Psoas muscle (tissue), 8 donors: ENCODE results near the gene CTNND2. TPM values are rescaled to one million over a fixed set of nuclear protein-coding genes. Genes with fewer than 3 reads are reported as not detected.

ENCODE experiments used
- ATAC-seq, 4 donors: fragments of 200-7000 bp; cut with Tn5 transposase; one replicate each; pipeline ENCODE4 v1.9.1; 2020; ENCODE audit warnings: moderate library complexity in 3 of 4, mild to moderate bottlenecking in 2 of 4
- DNase-seq, 2 donors: peaks; one replicate each; pipeline ENCODE4 v3.0.0-alpha.2; 2020
- H3K27ac ChIP-seq: fragments of 200-600 bp; one replicate; pipeline ENCODE4 v1.8.0; 2022
- H3K27me3 ChIP-seq, 3 donors: fragments of 200-600 bp in 1 of 3; one replicate each; pipeline versions ENCODE4 v1.6.1 to v1.8.0; 2013 to 2022; ENCODE audit warnings: low read length in 2 of 3, mild to moderate bottlenecking in 2 of 3, moderate library complexity in 1 of 3; ENCODE audit not compliant: insufficient read depth in 3 of 3
- H3K36me3 ChIP-seq, 2 donors: fragments of 200-600 bp in 1 of 2; one replicate each; pipeline versions ENCODE4 v1.6.1 to v1.8.0; 2013 to 2022; ENCODE audit warnings: low read depth in 1 of 2, mild to moderate bottlenecking in 1 of 2, moderate library complexity in 1 of 2; ENCODE audit not compliant: insufficient read depth in 1 of 2
- H3K4me1 ChIP-seq: fragments of 200-600 bp; one replicate; pipeline ENCODE4 v1.8.0; 2022
- H3K4me3 ChIP-seq: fragments of 200-600 bp; one replicate; pipeline ENCODE4 v1.8.0; 2022; ENCODE audit warnings: mild to moderate bottlenecking
- H3K9me3 ChIP-seq: fragments of 200-600 bp; one replicate; pipeline ENCODE4 v1.8.0; 2022
- WGBS, 3 donors: extraction: QIAGEN DNeasy Blood & Tissue Kit; methylation state at CpG; one replicate each; pipeline versions ENCODE4 v1.1.6 to v1.1.7; 2013; 5-methylcytosine and 5-hydroxymethylcytosine counted together
- intact Hi-C, 2 donors: fragments of 100-400 bp; cut with DNase I; formaldehyde crosslinking; loops; one replicate each; pipeline versions ENCODE4 v1.11.0 to v1.14.2; 2022
- polyA plus RNA-seq, 3 donors: library from polyadenylated mRNA; stranded (reverse); fragments of 200-250 nt; gene quantifications; one replicate each; pipeline ENCODE4 v1.2.3, GENCODE V29; 2013
- total RNA-seq, 4 donors: library from RNA; stranded (reverse); fragmentation: NEBNext Ultra II Directional in 2 of 4; extraction: Animal tissue kit (Norgen Biotek cat#: 25700) in 2 of 4; gene quantifications; one replicate each; pipeline versions ENCODE4 v1.2.1 to v1.2.4, GENCODE V29; 2021 to 2023
- TF ChIP-seq, protein P1 (sequence below): fragments of 200-600 bp; IDR thresholded peaks from one replicate; pipeline ENCODE4 v1.8.0; 2022; ENCODE audit warnings: antibody characterized with exemption
- donor health status: healthy with polysubstance abuse.
- donor health status: DM: no; HTN: no; CAD: no; lungs with moderate emphysema.
- donor health status: Bipolar disorder and iron deficiency.
- donor health status: healthy.
- donor health status: DM: yes; HTN: yes; CAD: no.
- donor health status: DM: no; HTN: no; CAD: no.
- donor health status: DM: no; HTN: no; CAD: no.
- donor health status: DM: yes; HTN: yes; CAD: no.

The CTNND2 gene
- total and polyA plus RNA-seq, 7 donors = 0.09 to 0.14 (median 0.13) TPM; not detected in 4

- DNase-seq (no peak), ATAC-seq (no peak)
- TF ChIP-seq, protein P1, sequence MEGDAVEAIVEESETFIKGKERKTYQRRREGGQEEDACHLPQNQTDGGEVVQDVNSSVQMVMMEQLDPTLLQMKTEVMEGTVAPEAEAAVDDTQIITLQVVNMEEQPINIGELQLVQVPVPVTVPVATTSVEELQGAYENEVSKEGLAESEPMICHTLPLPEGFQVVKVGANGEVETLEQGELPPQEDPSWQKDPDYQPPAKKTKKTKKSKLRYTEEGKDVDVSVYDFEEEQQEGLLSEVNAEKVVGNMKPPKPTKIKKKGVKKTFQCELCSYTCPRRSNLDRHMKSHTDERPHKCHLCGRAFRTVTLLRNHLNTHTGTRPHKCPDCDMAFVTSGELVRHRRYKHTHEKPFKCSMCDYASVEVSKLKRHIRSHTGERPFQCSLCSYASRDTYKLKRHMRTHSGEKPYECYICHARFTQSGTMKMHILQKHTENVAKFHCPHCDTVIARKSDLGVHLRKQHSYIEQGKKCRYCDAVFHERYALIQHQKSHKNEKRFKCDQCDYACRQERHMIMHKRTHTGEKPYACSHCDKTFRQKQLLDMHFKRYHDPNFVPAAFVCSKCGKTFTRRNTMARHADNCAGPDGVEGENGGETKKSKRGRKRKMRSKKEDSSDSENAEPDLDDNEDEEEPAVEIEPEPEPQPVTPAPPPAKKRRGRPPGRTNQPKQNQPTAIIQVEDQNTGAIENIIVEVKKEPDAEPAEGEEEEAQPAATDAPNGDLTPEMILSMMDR = no peak
- intact Hi-C loops = no loop called here
- H3K27ac ChIP-seq = no peak overlapping the region
- H3K27me3 ChIP-seq = no peaks in the 10 kb centered on the region
- no peak overlapping the region for H3K4me3 ChIP-seq
- 85 to 90% (median 85%) methylated on average over 3 of the region's 3 CpGs for WGBS, 3 donors
- no peaks in the 10 kb centered on the region for H3K36me3 ChIP-seq
- H3K9me3 ChIP-seq = no peaks in the 10 kb centered on the region
- no peaks in the 10 kb centered on the region for H3K4me1 ChIP-seq
These were observed 691.5 kb downstream of the CTNND2 start for GRCh38 chr5:11212706-11213105.

DNA sequence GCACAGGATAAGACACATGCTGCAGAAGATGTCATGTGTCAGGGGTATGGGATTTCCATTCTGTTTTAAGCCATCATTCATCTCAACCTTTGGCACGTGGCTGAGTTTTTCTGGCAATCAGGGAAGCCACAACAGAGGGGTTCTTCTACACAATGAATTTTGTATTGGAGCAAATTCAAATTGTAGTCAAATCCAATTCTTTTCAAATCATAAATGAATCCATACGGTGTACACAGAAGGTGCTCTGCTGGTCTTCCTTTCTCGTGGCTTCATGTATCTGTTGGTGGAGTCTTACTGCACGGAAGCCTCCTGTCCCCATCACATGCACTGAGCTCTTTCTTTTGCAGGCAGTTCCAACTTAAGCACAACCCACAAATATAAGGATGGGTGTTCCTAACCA, 706.5 kb downstream of the CTNND2 start:
- no peak for ATAC-seq
- Histone ChIP-seq H3K9me3 (no peaks in the 10 kb centered on the region), H3K36me3 (no peaks in the 10 kb centered on the region), H3K27me3 (no peaks in the 10 kb centered on the region), H3K4me3 (no peak overlapping the region), H3K27ac (no peak overlapping the region), H3K4me1 (no peaks in the 10 kb centered on the region)
- TF ChIP-seq, protein P1 = no peak
- no peak for DNase-seq
- whole genome bisulfite sequencing, 3 donors = 77% methylated on average over 4 of the region's 4 CpGs
- intact Hi-C loops = no loop called here

DNA sequence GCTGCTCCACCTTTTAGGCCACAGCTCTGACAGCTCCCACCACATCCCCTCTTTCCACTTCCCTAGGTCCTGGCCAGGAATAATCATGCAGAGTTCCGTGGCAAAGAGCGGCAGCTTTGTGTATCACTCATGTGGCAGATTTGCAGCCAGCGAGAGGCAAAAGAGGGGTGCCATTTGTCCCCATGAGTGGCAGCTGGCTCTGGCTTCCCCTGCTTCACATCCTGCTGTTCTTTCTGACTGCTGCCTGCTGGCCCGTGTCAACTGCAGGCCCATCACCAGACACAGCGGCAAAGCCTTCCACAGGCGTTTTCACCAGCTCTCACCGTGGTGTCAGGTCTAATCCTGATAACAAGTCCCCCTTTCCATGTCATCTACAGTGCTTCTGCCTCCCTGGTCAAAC, 712.6 kb downstream of the CTNND2 start:
- WGBS, 3 donors = 59 to 64% (median 62%) methylated on average over 7 of the region's 7 CpGs
- Histone ChIP-seq H3K9me3 (no peaks in the 10 kb centered on the region), H3K27ac (no peak overlapping the region), H3K36me3 (no peaks in the 10 kb centered on the region), H3K4me1 (no peaks in the 10 kb centered on the region), H3K27me3 (no peaks in the 10 kb centered on the region), H3K4me3 (no peak overlapping the region)
- intact Hi-C loops = no loop called here
- DNase-seq (no peak), ATAC-seq (no peak)
- TF ChIP-seq, protein P1 = no peak

DNA sequence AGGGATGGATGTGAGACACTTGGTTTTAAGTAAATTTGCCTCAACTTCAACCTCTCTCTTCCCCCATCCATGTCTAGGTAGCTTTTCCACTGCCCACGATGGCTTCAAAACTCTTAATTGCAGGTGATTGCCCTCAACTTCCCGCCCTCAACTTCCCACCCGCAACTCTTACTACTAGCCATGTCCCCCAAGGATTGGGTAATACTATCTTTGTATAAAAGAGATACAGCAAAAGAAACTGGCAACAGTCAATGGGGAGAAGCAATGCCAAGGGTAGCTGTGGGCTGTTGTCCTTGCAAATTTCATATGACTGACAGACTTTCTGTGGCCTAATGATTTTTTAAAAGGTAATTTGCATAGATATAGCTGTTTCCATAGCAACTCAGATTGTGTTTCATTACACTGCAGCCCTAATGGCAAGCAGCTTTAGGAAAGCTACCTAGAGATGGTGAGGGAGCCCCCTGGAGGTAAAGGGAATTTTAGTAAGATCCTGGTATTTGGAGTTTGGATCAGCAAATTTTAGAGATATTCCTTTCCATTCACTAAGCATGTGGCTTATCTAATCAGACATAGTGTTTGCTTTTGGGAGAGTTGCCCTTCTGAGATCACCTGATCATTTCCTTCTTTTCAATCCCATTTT, 721.7 kb downstream of the CTNND2 start:
- no peak for ATAC-seq
- H3K36me3 ChIP-seq = no peaks in the 10 kb centered on the region
- 48 to 54% (median 51%) methylated on average over 3 of the region's 3 CpGs for WGBS, 3 donors
- no peak overlapping the region for H3K27ac ChIP-seq
- H3K27me3 ChIP-seq = peaks cover 0 to 3% (median 0%) of the 10 kb centered on the region in 3 donors
- no peaks in the 10 kb centered on the region for H3K4me1 ChIP-seq
- TF ChIP-seq, protein P1 = peak; percentile 7
- H3K9me3 ChIP-seq = no peaks in the 10 kb centered on the region
- no peak for DNase-seq
- no peak overlapping the region for H3K4me3 ChIP-seq
- intact Hi-C loops = loop anchor here in 1 of 2 donors (10.0 kb wide), 1 partner anchor 488 kb away; no protein-coding TSS in a partner anchor

- Histone ChIP-seq H3K27ac (no peak overlapping the region), H3K4me3 (no peak overlapping the region), H3K9me3 (no peaks in the 10 kb centered on the region), H3K36me3 (no peaks in the 10 kb centered on the region), H3K4me1 (no peaks in the 10 kb centered on the region), H3K27me3 (peaks cover 0 to 3% (median 0%) of the 10 kb centered on the region in 3 donors)
- intact Hi-C loops = loop anchor here in 1 of 2 donors (10.0 kb wide), 1 partner anchor 487 kb away; no protein-coding TSS in a partner anchor
- ATAC-seq (no peak), DNase-seq (no peak)
- WGBS, 3 donors = 73 to 93% (median 81%) methylated on average over 5 of the region's 5 CpGs
- TF ChIP-seq, protein P1 = no peak
These were observed 722.3 kb downstream of the CTNND2 start for GRCh38 chr5:11181940-11182339.
